Panc1 (cell line): ENCODE results near the gene RABL6.

Source experiments
- POLR2AphosphoS5 ChIP-seq: IDR thresholded peaks from 2 replicates; pipeline ENCODE4 v1.6.1; 2012; ENCODE audit warnings: mild to moderate bottlenecking, low read depth, low read length, moderate library complexity
- SIN3A ChIP-seq: IDR thresholded peaks from 2 replicates; pipeline ENCODE4 v1.6.1; 2012; ENCODE audit warnings: low read depth, mild to moderate bottlenecking, low read length, moderate library complexity, borderline replicate concordance; ENCODE audit not compliant: insufficient read depth
- TCF7L2 ChIP-seq: IDR thresholded peaks from 2 replicates; pipeline ENCODE4 v1.6.1; 2011; ENCODE audit warnings: mild to moderate bottlenecking, low read depth, low read length, inconsistent platforms
- TF ChIP-seq, protein P1 (sequence below): fragments of 450-650 bp; IDR thresholded peaks from 2 replicates; pipeline ENCODE4 v1.5.1; 2017; ENCODE audit warnings: mild to moderate bottlenecking
- TF ChIP-seq, protein P2 (sequence below), 2 experiments: IDR thresholded peaks; 2 replicates each; pipeline ENCODE4 v1.6.1; 2011 to 2012; ENCODE audit warnings: low read depth in 2 of 2, control low read depth in 1 of 2, low read length in 1 of 2, mild to moderate bottlenecking in 1 of 2, moderate library complexity in 1 of 2; ENCODE audit not compliant: insufficient read depth in 1 of 2

DNA sequence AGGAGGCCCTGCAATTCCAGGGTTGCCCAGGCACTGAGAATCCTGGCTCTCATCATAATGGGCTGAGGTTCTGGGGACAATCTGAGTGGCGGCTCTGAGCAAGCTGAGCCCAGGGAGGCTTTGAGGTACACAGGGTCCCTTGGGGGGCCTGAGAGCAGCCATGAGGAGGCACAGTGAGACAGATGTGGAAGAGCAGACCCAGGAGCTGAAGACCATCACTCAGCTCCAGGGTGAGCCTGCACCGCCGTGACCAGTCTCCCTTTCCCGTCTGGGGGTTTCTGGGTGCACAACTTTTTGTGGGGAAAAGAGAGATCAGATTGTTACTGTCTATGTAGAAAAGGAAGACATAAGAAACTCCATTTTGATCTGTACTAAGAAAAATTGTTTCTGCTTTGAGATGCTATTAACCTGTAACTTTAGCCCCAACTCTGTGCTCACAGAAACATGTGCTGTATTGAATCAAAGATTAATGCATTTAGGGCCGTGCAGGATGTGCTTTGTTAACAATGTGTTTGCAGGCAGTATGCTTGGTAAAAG lies 11.4 kb upstream of the RABL6 start, which contains the start of gene CCDC183:
- TF ChIP-seq, protein P1, sequence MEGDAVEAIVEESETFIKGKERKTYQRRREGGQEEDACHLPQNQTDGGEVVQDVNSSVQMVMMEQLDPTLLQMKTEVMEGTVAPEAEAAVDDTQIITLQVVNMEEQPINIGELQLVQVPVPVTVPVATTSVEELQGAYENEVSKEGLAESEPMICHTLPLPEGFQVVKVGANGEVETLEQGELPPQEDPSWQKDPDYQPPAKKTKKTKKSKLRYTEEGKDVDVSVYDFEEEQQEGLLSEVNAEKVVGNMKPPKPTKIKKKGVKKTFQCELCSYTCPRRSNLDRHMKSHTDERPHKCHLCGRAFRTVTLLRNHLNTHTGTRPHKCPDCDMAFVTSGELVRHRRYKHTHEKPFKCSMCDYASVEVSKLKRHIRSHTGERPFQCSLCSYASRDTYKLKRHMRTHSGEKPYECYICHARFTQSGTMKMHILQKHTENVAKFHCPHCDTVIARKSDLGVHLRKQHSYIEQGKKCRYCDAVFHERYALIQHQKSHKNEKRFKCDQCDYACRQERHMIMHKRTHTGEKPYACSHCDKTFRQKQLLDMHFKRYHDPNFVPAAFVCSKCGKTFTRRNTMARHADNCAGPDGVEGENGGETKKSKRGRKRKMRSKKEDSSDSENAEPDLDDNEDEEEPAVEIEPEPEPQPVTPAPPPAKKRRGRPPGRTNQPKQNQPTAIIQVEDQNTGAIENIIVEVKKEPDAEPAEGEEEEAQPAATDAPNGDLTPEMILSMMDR = no peak
- TF ChIP-seq, protein P2, sequence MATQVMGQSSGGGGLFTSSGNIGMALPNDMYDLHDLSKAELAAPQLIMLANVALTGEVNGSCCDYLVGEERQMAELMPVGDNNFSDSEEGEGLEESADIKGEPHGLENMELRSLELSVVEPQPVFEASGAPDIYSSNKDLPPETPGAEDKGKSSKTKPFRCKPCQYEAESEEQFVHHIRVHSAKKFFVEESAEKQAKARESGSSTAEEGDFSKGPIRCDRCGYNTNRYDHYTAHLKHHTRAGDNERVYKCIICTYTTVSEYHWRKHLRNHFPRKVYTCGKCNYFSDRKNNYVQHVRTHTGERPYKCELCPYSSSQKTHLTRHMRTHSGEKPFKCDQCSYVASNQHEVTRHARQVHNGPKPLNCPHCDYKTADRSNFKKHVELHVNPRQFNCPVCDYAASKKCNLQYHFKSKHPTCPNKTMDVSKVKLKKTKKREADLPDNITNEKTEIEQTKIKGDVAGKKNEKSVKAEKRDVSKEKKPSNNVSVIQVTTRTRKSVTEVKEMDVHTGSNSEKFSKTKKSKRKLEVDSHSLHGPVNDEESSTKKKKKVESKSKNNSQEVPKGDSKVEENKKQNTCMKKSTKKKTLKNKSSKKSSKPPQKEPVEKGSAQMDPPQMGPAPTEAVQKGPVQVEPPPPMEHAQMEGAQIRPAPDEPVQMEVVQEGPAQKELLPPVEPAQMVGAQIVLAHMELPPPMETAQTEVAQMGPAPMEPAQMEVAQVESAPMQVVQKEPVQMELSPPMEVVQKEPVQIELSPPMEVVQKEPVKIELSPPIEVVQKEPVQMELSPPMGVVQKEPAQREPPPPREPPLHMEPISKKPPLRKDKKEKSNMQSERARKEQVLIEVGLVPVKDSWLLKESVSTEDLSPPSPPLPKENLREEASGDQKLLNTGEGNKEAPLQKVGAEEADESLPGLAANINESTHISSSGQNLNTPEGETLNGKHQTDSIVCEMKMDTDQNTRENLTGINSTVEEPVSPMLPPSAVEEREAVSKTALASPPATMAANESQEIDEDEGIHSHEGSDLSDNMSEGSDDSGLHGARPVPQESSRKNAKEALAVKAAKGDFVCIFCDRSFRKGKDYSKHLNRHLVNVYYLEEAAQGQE (IDR thresholded peaks at IDR 0.05; ENCODE audit: insufficient read depth in 1 of 2, low read depth in 2 of 2, low read length in 1 of 2) = no peak
- TF ChIP-seq TCF7L2 (no peak), POLR2AphosphoS5 (no peak), SIN3A (no peak)
